ENCODE data around the gene TMEM141.

- TF ChIP-seq CTCF (conservative IDR thresholded peaks at IDR 0.05; ENCODE audit: low read length) (no peak), EZH2phosphoT487 (IDR thresholded peaks at IDR 0.05; ENCODE audit: borderline replicate concordance) (no peak)
These were observed 36.4 kb upstream of the TMEM141 start for GRCh38 chr9:136754626-136755301.
